ENCODE measurements around the gene C1orf115.
"Not testable (repeated sequence)": the region's sequence is repeated elsewhere in the genome, so short reads cannot be mapped to it uniquely, and the experiment has no call there.

C1orf115 gene

GRCh38 chr1:220727519-220727918 lies 37.4 kb downstream of the C1orf115 start:
- no peak for DNase-seq

- no peak for DNase-seq
Measured at GRCh38 chr1:220730486-220730885, 40.3 kb downstream of the C1orf115 start.

DNA sequence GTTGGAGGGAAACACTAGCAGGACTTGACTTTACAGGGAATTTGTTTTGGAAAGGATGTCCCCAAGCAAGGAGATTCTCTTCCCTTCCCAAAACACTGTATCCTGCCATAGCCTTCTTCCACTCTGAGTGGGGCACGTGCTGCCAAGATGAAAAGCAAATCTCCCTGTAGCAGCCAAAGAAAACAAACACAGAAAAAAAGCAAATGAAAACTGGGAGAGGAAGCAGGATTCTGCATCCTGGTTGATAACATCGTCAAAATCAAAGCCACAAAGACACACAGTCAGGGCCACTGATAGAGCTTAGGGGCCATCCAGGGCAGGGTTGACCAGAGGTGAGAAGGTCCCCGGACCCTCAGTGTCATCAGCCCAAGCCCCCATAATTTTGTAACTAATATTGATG lies 42.0 kb downstream of the C1orf115 start:
- no peak for DNase-seq

DNA sequence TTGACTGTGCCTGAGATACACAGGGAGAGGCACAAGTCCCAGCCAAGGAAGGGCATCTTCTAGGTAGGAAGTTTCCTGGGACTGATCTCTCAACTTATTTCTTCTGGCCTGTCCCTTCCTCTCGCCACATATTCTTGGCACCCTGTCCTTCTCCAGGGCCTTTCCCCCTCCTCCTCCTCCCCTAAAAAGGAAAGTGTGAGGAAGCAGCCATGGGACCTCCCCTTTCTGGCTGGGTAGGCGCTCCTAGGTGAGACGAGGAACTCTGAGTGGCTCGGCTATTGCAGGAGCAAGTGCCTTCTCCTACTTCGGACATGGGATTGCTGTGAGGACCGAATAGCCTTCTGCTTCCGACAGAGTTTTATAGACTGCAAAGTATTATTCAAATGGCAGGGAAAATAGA lies 42.5 kb downstream of the C1orf115 start:
- DNase-seq: no peak

- peak; percentile 85 for DNase-seq
Measured at GRCh38 chr1:220733086-220733601, 43.0 kb downstream of the C1orf115 start.

DNA sequence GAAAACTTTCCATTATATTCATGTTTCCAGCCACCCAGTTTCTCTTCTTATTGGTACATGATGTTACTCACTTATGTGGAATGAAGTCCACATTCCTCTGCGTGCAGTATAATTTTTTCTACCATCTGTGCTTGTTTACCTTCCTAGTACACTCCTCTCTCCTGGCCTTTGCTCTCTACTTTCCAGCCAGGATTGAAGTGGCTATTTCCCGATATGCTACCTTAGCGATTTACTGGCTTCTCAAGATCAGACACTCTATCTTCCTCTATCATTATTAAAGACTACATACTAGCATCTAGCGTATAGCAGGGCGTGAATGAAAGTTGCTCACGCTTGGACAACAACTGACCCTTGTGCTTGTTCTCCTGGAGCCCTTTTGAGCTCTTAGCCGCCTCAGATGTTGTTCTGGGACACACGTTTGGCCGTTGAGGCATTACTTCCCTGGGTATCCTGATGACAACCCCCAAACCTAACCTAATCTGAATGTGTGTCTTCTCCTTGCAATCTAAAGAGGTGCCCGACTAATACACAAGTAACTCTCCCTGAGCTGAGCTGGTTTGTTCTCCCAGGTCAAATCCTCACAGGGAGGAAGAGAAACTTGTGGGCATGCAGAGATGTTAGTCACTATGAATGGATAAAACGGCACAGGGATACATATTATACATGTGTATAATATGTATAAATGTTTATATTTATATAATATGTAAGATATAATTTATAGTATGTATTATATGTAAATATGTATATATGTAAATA lies 44.6 kb downstream of the C1orf115 start:
- DNase-seq: peak; percentile 74

- not testable (repeated sequence) for DNase-seq
Measured at GRCh38 chr1:220736283-220736682, 46.1 kb downstream of the C1orf115 start.

GRCh38 chr1:220741349-220741748 lies 51.2 kb downstream of the C1orf115 start:
- no peak for DNase-seq

DNA sequence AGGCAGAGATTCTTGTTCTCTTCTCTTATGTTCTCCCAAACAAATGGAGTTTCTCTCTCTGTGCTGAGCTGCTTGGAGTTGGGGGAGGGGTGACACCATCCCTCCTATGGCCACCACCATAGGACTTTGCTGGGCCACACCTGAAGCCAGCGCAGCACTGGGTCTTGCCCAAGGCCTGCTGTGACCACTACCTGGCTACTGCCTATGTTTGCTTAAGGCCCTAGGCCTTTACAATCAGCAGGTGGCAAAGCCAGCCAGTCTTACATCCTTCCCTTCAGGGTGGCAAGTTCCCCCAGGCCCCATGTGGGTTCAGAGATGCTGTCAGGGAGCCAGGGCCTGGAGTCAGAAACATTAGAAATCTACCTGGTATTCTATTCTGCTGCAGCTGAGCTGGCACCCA lies 51.7 kb downstream of the C1orf115 start:
- no peak for DNase-seq

DNA sequence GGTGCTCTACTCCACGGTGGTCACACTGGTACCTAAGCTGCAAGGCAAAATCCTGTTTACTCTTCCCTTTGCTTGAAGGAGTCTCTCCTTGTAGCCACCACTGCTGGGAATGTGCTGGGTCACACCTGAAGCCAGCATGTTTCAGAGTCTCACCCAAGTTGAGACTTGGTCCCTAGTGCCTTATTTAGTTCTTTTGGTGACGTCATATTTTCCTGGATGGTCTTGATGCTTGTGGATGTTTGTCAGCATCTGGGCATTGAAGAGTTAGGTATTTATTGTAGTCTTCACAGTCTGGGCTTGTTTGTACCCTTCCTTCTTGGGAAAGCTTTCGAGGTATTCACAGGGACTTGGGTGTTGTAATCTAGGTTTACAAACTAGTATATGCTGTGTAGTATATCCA lies 52.4 kb downstream of the C1orf115 start:
- no peak for DNase-seq

GRCh38 chr1:220746851-220747250 lies 56.7 kb downstream of the C1orf115 start:
- no peak for DNase-seq

- no peak for DNase-seq
Measured at GRCh38 chr1:220747437-220748088, 57.4 kb downstream of the C1orf115 start.

DNA sequence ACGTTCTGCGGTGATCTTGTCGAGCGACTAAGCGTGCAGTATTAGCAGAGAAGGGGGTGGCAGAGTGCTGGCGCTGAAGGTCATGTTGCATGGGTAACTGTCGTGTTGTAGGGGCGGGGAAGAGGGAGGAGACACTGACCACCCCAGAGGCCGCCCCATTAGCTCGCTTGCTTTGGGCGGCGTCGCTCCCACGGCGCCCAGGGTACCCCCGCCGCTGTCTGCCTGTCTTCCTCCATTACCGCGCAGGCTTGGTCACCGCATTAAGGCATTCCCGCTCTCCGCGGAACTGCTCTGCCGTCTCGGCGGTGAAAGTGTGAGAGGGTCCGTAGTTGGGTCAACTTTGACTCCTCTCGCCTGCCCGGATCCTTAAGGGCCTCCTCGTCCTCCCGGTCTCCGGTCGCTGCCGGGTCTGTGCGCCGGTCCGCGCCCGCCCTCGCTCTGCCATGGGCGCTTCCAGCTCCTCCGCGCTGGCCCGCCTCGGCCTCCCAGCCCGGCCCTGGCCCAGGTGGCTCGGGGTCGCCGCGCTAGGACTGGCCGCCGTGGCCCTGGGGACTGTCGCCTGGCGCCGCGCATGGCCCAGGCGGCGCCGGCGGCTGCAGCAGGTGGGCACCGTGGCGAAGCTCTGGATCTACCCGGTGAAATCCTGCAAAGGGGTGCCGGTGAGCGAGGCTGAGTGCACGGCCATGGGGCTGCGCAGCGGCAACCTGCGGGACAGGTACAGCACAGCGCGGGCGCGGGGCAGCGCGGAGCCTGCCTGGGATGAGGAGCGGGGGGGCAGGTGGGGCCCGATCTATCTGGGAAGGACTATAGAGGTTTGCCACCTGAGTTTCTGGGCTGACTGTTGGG lies 58.1 kb downstream of the C1orf115 start, which contains the start of gene MTARC2:
Gene MTARC2 (plus strand): TSS at position 234 of the 846 bp plus-strand sequence. CDS start 210 bp downstream, at position 444.
- DNase-seq: peak; percentile 67
